Fibroblast of skin of left quadriceps (primary cell): ENCODE data around the gene OR5K4.
"Not testable (repeated sequence)": the region's sequence is repeated elsewhere in the genome, so short reads cannot be mapped to it uniquely, and the experiment has no call there.

Experiments used
- DNase-seq, 2 experiments: peaks; one replicate each; pipeline ENCODE4 v3.0.0-alpha.2; 2013; ENCODE audit warnings: low read depth in 2 of 2

The OR5K4 gene

DNA sequence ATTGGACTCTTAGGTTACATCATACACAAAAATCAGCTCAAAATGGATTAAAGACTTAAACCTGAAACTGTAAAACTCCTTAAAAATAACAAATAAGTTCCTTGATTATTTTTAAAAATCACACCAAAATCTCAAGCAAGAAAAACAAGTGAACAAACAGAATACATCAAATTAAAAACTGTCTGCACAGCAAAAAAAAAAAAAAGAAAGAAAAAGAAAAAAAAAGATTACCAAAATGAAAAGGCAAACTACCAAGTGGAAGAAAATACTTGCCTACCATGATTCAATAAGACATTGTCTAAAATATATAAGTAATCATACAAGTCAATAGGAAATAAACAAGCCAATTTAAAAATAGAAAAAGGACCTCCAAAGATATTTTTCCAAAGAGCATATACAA lies 17.5 kb downstream of the OR5K4 start:
- DNase-seq = no peak

DNA sequence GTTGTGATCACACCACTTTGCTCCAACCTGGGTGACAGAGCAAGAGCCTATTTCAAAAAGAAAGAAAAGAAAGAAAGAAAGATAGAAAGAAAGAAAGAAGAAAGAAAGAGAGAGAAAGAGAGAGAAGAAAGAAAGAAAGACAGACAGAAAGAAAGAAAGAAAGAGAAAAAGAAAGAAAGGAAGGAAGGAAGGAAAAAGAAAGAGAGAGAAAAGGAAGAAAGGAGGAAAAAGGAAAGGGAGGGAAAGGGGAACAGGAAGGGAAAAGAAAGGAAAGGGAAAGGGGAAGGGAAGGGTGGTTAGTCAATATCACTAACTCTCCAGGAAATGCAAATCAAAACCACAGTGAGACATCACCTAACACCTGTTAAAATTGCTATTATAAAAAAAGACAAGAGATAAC lies 18.2 kb downstream of the OR5K4 start:
- no peak for DNase-seq

DNA sequence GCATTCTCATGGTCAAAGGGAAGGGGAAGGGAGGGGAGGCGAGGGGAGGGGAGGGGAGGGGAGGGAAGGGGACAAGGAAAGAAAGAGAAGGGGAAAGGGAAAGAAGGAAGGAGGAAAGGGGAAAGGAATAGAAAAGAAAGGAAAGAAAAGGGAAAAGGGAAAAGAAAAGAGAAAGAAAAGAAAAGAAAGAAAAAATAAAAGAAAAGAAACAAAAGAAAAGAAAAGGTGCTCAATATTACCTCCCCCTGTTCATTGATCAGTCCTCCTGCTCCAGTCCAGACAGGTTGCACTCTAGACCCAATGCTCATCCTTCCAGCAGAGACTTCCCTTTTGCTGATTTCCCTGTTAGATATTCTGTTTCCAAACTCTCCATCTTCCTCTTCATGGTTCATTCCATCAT lies 18.8 kb downstream of the OR5K4 start:
- no peak for DNase-seq

DNA sequence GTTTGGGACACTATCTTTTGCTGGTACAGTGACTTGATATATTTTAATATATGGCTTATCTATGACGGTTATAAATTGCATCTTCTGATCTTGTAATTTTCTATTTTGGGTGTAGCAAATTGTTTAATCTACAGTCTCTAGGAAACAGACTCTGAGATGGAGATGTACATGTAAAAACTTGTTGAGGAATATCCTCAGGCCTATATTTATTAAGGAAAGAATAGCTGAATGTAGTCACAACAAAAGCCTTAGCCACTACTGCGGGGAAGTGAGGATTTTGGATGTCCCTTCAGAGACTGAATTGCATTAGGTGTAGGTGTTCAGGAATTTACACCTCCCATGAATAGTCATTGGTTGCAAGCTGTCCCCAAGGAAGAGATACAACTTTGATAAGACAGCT lies 23.0 kb downstream of the OR5K4 start:
- no peak for DNase-seq

DNA sequence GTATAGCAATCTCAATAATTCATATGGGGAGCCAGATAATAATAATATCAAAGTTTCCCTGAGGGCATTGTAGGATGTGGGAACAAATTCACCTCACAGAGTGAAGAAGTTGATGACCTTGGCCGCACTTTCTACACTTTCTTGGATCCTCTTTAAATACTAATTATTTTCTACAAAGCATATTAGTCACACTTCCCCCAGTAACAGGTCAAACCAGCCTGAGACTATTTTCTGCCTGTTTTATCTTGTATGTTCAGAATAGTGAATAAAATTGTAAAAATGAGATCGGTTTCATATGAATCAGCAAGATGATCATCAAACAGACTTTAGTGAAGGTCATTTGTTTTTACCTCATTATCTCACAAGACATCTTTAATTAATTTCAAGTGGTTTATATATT lies 34.5 kb downstream of the OR5K4 start:
- no peak for DNase-seq

DNA sequence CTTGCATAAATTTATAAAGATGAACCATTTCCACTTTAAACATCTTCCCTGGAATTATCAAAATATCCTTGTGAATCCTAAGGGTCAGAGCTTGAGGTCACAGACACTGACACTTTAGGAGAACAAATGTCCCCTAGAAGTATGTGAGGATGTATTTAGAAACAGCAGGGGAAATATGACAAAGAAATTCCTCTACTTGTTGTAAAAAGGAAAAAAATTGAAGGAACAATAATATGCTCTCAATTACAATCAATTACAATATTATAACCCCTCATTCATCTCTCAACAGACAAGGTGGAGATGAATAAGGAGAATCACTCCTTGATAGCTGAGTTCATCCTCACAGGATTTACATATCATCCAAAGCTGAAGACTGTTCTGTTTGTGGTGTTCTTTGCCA lies 36.7 kb downstream of the OR5K4 start, which contains the start of gene OR5K3:
TSS of gene OR5K3 (plus strand) at position 301 of the 400 bp plus-strand sequence. CDS start at position 301, 0 bp downstream.
- DNase-seq = no peak

DNA sequence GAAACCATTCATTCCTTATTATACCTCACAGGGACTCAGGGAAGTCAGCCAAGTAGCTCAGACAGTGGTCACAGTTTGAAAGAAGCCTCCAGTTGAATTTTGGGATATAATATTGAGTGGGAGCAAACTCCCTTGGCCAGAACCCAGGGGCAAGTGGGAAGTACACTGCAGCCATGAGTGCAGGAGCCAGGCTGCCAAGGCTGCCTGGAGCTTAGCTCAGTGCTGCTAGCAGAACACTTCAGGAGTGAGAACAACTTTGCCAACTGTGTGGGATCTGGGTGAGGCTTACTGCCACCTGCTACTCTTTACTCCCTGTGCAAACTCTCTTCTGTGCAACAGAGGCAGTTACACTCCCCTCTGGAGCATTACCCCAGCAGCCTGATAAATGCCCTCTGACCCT lies 41.4 kb downstream of the OR5K4 start:
- DNase-seq = no peak

DNA sequence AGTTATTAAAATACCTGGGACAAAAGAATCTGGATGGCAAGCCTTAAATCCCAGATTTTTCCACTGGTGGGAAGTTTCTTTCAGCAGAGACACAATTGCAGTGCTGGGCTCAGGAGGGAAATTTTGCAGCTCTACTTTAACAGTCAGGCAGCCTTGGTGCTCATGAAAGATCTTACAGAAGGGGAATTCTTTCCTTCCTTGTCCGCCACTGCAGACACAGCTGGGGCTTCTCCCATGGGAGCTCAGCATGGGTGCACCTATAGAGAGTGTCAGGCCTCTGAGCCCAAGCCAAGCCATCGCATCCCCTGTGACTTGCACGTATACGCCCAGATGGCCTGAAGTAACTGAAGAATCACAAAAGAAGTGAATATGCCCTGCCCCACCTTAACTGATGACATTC lies 42.8 kb downstream of the OR5K4 start:
- not testable (repeated sequence) for DNase-seq

DNA sequence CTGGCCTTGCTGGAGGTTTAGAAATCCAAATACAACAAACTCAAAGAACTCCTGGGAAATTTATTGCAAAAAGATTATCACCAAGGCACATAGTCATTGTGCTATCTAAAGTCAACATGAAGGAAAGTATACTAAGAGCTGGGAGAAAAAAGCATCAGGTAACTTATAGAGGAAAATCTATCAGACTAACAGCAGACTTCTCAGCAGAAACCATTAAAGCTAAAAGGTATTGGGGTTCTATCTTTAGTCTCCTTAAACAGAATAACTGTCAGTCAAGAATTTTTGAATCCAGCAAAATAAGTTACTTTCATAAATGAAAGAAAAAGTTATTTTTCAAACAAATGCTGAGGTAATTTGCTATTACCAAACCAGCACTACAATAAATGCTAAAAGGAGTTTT lies 44.9 kb downstream of the OR5K4 start:
- DNase-seq = no peak

DNA sequence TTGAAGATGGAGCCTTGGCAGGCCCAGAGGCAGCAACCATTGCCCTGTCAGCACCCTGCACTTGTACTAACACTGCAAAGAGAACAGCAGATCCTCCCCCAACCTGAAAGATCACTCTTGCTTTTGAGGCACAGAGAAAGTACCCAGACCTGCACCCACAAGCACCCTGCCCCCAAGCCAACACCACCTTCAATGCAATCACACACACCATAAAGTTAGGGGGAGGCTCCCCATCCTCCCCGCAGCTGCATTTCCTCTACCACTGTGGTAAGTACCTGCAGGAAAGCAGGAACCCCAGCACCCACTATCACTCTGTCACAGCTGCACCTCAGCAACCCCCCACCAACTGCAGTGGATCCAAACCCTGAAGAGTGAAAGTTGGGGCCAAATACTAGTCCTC lies 48.9 kb downstream of the OR5K4 start:
- DNase-seq = no peak

DNA sequence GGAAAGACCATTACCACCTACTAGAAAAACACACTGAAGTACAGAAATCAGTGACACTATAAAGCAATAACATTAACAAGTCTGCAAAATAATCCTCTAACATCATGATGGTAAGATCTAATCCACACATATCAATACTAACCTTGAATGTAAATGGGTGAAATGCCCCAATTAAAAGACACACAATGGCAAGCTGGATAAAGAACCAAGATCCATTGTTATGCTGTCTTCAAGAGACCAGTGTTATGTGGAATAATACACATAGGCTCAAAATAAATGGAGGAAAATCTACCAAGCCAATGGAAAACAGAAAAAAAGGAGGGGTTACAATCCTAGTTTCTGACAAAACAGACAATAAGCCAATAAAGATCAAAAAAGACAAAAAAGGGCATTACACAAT lies 50.4 kb downstream of the OR5K4 start:
- DNase-seq = no peak
